SH-SY5Y (cell line): ENCODE results near the gene ARHGAP18.

Experiments
- GATA2 ChIP-seq: IDR thresholded peaks from 2 replicates; pipeline ENCODE4 v1.6.1; 2011; ENCODE audit warnings: mild to moderate bottlenecking, low read depth, low read length
- GATA3 ChIP-seq: IDR thresholded peaks from 2 replicates; pipeline ENCODE4 v1.6.1; 2011; ENCODE audit warnings: low read depth, mild to moderate bottlenecking, low read length, moderate library complexity

- no peak for TF ChIP-seq GATA2
- TF ChIP-seq GATA3 = no peak
These were observed 108.7 kb downstream of the ARHGAP18 start for GRCh38 chr6:129601323-129601722.
